Stimulated activated CD8-positive, alpha-beta memory T cell treated with anti-CD3 and anti-CD28 coated beads, Interleukin-12 subunit alpha, Interleukin-12 subunit beta, amount 100 ng/mL, for 24 hours (primary cell): ENCODE measurements around the gene RELN.
"Not testable (repeated sequence)": the region's sequence is repeated elsewhere in the genome, so short reads cannot be mapped to it uniquely, and the experiment has no call there.

ENCODE experiments used
- DNase-seq: peaks from one replicate; pipeline ENCODE4 v3.0.0-alpha.2; 2020; ENCODE audit errors: extremely low read depth

The RELN gene

DNA sequence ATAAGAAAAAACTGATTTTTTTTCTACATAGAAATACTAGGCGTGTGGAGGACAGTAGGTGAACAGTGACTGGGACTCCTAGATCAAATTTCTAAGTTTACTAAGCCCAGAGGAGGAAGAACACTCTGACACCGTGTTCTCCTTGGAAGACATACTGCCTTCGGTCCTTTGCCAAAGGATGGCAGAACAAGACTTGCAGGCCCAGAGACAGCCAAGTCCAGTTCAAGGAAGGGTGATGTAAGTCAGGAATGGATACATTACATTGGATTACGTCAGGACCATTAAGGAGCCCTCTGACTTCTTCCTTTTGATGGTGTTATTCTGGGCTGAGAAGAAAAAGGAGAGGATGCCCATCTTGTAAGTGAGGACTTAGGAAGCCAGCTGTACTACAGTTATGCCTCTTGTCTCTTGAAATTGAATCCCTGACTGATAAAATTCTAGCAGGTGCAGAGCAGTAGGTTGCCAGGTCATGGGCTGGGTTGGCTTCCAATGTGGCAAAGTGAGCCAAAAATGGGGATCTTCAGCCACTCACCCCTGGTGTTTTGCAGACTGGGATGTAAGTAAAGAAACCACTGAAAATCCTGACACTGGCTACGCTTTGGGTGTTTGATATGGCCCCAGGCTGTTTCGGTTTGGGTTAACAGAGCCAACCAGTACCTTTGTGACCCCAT lies 45.1 kb downstream of the RELN start:
- no peak for DNase-seq

DNA sequence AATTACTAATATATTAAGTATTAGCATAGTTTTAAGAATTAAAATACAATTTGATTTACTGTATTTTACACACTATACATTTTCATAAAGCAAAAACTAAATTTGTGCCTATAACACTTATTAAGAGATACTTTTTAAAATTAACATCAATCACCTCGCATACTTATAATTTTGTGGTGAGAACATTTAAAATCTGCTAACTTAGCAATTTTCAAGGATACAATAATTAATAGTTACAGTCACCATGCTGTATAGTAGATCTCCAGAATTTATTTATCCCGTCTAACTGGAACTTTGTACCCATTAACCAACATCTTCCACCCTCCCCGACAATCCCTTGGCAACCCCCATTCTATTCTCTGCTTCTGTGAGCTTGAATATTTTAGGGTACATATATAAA lies 47.5 kb downstream of the RELN start:
- DNase-seq: no peak

DNA sequence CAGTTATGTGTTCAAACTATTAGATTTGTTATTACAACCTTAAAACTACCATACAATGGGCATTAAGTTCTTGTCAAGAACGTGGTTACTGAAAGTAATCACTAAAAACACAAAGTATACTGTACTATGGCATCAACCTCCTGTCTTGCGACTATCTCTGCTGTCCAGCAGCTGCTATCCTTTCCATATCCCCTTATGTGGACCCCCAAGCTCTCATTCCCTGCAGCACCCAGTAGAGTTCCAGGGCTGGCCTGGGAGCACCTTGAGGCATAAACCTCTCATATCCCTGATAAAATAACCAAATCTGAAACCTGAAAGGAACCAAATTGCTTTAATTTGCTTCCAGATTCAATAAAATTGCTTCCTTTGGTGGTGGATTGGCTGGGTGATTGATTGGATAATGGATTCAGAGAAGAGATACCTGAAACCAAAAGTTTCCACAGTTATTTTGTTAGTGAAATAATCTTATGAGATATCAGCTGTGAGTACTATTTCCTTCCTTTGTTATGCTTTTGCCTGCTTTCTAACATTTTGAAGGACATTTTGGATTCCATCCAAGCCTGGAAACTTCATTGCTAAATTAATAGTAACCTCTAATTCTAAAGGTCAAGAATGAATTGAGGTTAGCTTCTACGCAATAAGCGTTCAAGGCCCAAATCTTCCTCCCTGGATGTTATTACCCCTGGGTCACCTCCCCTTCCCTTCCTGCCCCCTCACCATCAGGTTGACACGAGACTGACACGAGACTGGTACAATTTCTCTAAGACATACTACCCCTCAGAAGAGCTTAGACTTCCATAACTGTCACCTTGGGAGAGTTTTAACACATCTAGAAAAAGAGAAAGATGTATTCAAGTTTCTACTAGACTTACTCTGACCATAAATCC lies 48.8 kb downstream of the RELN start:
- DNase-seq: no peak

GRCh38 chr7:103937680-103938079 lies 51.8 kb downstream of the RELN start:
- DNase-seq: no peak

DNA sequence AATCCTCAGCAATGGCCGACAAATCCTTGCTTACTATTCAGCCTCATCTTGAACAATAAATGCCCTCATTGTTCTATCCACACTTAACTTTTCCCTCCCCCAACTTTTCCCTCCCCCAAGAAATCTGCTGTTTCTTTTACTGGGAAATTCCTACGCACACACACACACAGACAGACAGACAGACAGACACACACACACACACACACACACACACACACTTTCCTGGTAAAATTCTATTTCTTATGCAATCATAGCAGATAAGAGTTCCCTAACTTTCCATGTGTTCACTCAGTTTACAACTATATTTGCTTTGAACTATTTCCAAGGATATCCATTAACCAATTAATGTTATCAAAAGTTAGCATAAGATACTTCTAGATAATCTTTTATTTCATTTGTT lies 52.9 kb downstream of the RELN start:
- no peak for DNase-seq

GRCh38 chr7:103934508-103934907 lies 55.0 kb downstream of the RELN start:
- DNase-seq: no peak

GRCh38 chr7:103932389-103932788 lies 57.1 kb downstream of the RELN start:
- DNase-seq: no peak

GRCh38 chr7:103929901-103930311 lies 59.6 kb downstream of the RELN start:
- DNase-seq: no peak

DNA sequence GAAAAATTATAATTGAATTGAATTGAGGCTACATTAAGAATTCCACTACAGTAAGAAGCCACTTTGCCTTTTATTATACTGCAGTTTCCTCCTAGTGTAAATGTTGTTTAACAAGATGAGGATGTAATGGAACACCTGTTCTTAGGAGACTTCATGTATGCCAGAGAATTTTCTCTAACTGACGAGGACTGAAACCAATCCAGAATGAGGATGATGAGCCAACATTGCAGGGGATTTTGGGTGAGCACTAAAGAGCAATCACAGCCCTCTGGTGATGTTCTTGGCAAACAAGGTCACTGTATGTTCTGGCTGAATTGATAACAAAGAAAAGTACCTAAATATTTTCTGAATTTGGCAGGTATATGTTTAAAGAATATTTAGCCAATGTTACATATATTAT lies 60.9 kb downstream of the RELN start:
- no peak for DNase-seq

DNA sequence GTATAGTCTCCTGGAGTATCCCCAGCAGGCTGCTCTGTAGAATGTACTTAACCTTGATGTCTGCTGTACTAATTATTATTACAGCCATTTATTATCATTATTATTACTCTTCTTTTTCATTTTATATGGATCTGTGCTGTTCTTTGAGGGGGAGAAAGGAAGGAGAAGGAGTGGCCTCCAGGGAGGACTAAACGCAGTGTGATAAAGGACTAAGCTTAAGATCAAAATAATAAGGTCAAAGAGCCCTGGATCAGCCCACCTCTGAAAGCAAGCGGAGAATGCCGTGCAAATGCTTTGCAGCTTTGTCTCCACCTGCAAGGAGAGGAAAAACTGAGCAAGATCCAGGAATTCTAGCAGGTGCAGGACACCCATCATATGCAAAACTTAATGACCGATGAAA lies 65.3 kb downstream of the RELN start:
- DNase-seq: no peak

- no peak for DNase-seq
These were observed 67.1 kb downstream of the RELN start for GRCh38 chr7:103922407-103922806.

DNA sequence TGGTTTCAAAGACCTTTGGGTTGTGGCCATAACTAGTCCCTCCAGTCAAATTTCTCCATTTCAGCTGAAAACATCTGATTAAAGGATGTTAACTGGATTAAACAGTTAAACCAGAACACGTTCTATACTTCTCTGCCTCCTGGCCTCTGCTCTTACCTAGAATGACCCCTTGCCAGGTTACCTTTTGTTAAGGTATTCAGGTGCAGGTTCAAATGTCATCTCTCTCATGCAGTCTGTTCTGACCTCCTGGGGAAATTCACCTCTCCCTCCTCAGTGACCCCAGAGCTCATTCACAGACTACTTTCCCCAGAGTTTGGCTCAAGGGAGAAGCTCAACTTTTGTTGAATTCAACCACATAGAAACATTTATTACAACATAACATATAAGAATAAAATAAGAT lies 67.8 kb downstream of the RELN start:
- no peak for DNase-seq

DNA sequence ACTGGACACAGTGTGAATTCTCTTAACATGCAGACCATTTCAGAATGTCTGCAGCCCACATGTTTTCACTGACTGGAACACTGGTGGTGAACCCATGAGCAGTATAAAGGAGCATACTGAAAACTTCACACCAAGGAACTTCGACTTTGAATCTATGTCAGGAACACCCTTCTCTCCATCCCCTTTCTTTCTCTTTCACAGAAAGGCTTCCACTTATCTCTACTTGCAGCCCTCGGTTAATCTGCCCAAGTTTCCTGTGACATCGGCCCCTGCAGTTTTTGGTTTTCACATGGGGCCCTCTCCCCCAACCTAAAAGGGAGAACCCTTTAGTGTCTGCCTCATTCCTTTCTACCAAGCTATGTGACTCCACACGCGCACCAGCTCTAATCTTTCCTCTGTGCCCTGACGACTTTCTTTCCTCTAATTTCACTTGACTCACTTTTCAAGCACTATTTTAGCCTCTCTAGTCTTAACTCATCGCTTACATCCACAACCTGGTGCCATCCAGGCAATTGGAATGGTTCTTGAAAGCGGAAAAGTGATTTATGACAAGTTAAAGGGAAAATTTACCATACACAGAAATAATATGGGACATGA lies 70.1 kb downstream of the RELN start:
- no peak for DNase-seq

DNA sequence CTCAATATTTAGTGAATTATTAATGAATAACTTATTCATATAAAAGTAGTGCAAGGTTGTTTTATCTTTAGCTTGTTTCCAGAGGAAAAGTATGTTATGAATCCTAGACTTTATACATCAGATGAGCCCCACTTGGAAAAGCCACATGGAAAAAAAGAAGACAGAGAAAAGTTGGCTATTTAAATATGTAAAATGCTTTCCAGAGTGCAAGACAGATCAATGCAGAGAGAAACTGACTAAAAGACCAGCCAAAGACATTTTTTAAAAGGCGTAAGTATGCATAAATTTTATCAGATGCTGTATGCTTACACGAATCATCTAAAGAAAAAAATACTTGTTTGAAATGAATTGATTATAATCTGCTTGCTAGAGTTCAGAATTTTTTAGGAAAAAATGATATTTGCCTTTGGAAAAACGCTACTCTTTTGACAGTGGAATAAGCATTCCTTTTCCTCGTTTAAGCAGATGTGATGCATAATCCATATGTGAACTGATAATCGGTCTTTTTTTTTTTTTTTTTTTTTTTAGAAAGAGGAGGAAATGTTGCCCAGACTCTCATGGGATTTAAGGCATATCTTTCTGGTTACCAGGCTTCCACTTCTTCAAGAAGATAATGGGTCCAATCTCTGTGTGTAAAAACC lies 70.7 kb downstream of the RELN start:
- DNase-seq: no peak

GRCh38 chr7:103915680-103916357 lies 73.6 kb downstream of the RELN start:
- DNase-seq: no peak

DNA sequence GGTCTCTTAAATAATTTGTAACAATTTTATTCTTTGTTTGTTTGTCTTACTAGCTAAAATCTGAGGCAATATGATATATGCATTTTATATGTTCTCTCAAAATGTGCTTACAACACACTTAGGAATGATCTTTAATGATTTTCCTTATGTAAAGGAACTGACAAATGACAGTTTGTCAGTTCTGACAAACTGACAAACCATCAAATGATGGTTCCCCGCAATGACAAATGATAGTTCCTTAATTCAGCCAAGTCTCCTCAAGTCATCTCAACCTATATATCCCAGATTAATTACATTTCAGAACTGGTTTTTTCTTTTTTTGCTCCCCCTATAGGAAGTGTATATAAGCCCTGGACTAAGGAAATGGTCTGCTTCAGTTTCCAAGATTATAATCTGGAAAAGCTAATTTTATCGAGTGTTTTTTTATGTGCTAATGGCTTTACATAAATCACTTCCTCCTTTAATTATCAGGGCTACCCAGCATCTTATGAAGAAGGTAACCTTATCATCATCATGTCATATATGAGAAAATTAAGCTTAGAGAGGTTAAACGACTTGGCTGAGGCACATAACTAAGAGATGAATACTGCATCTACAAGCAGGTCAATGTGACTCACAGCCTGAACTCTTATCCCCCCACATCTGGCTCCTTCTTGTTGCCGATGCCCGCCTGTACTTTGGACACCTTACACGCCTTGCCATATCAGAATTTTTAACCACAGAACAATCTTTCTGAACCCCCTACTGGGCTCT lies 75.1 kb downstream of the RELN start:
- no peak for DNase-seq

DNA sequence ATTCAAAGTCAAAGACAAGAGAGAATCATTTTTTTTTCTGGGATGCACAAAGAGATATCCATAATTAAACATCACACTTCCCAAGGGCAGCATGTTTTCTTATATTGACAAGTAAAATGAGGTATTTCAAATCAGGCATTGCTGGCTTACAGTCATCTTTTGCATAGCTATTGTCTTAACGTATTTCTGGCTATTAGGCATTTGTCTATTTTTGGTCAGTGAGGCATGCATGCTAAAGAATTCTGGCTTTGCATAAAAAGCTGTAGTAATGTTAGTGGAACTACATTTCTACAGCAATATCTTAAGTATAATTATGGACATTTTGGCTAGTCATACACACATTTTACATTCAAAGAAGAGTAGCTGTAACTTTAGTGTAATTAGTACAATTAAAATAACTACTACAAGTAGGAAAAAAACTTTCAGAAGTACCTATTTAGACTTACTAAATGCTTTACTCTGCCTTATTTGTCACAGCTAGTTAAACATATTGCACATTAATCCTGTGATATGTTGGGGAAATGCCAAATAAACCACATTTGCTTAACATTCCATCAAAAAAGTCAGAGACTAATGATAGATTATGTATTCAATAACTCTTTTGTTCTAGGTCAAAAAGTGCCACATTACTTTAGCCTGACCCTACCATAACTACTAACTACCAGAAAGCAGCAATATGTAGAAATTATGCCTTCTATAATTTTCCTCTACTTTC lies 76.4 kb downstream of the RELN start:
- no peak for DNase-seq

- not testable (repeated sequence) for DNase-seq
These were observed 78.4 kb downstream of the RELN start for GRCh38 chr7:103911015-103911414.

- DNase-seq: no peak
These were observed 83.5 kb downstream of the RELN start for GRCh38 chr7:103905997-103906396.

- DNase-seq: no peak
These were observed 86.5 kb downstream of the RELN start for GRCh38 chr7:103902917-103903316.
